KMS-11 (cell line): Measurements from ENCODE around the gene CCL22.

Experiments used
- H2AFZ ChIP-seq: fragments of 200-600 bp; sonication (generic); 2 replicates; pipeline ENCODE4 v1.6.1; 2016; ENCODE audit warnings: antibody characterized with exemption, mixed run types, low read depth
- H3K27ac ChIP-seq: fragments of 200-600 bp; sonication (generic); 2 replicates; pipeline ENCODE4 v1.6.1; 2016; ENCODE audit warnings: mild to moderate bottlenecking, mixed run types
- H3K27me3 ChIP-seq: fragments of 200-600 bp; sonication (generic); 2 replicates; pipeline ENCODE4 v1.6.1; 2017; ENCODE audit warnings: mild to moderate bottlenecking, low read depth, mixed run types, moderate library complexity; ENCODE audit not compliant: insufficient read depth
- H3K36me3 ChIP-seq: fragments of 200-600 bp; sonication (generic); 2 replicates; pipeline ENCODE4 v1.6.1; 2017; ENCODE audit warnings: mild to moderate bottlenecking, mixed run types; ENCODE audit not compliant: insufficient read depth
- H3K4me1 ChIP-seq: fragments of 200-600 bp; sonication (generic); 2 replicates; pipeline ENCODE4 v1.6.1; 2016; ENCODE audit warnings: mild to moderate bottlenecking, low read depth, mixed run types; ENCODE audit not compliant: poor library complexity, severe bottlenecking
- H3K4me2 ChIP-seq: fragments of 200-600 bp; sonication (generic); 2 replicates; pipeline ENCODE4 v1.7.0; 2016; ENCODE audit warnings: mild to moderate bottlenecking, mixed run types
- H3K4me3 ChIP-seq: fragments of 200-600 bp; sonication (generic); IDR thresholded peaks from 2 replicates; pipeline ENCODE4 v1.6.1; 2017; ENCODE audit warnings: low read depth, low read length, mixed read lengths; ENCODE audit not compliant: insufficient read depth
- H3K79me2 ChIP-seq: fragments of 200-600 bp; sonication (generic); 2 replicates; pipeline ENCODE4 v1.6.1; 2016; ENCODE audit warnings: low read depth, mixed run types; ENCODE audit not compliant: insufficient read depth
- H3K9ac ChIP-seq: fragments of 200-600 bp; sonication (generic); 2 replicates; pipeline ENCODE4 v1.6.1; 2016; ENCODE audit warnings: mild to moderate bottlenecking, mixed run types
- H4K20me1 ChIP-seq: fragments of 200-600 bp; sonication (generic); 2 replicates; pipeline ENCODE4 v1.6.1; 2016; ENCODE audit warnings: mild to moderate bottlenecking, mixed run types; ENCODE audit not compliant: insufficient read depth
- TF ChIP-seq, protein P1 (sequence below): fragments of 200-600 bp; sonication (generic); conservative IDR thresholded peaks from 2 replicates; pipeline ENCODE4 v1.6.1; 2017; ENCODE audit warnings: low read depth, mild to moderate bottlenecking, antibody characterized with exemption, low read length, moderate library complexity, mixed read lengths

CCL22 gene

GRCh38 chr16:57380671-57381462 is 22.3 kb downstream of the CCL22 start:
- no peaks in the 10 kb centered on the region for H3K79me2 ChIP-seq
- TF ChIP-seq, protein P1, sequence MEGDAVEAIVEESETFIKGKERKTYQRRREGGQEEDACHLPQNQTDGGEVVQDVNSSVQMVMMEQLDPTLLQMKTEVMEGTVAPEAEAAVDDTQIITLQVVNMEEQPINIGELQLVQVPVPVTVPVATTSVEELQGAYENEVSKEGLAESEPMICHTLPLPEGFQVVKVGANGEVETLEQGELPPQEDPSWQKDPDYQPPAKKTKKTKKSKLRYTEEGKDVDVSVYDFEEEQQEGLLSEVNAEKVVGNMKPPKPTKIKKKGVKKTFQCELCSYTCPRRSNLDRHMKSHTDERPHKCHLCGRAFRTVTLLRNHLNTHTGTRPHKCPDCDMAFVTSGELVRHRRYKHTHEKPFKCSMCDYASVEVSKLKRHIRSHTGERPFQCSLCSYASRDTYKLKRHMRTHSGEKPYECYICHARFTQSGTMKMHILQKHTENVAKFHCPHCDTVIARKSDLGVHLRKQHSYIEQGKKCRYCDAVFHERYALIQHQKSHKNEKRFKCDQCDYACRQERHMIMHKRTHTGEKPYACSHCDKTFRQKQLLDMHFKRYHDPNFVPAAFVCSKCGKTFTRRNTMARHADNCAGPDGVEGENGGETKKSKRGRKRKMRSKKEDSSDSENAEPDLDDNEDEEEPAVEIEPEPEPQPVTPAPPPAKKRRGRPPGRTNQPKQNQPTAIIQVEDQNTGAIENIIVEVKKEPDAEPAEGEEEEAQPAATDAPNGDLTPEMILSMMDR, result no peak
- no peaks in the 10 kb centered on the region for H3K27me3 ChIP-seq
- H4K20me1 ChIP-seq, result no peaks in the 10 kb centered on the region
- no peak overlapping the region for H3K4me3 ChIP-seq
- H3K36me3 ChIP-seq, result no peaks in the 10 kb centered on the region
- H3K4me1 ChIP-seq, result no peaks in the 10 kb centered on the region
- no peak overlapping the region for H3K27ac ChIP-seq
- no peak overlapping the region for H3K4me2 ChIP-seq
- H3K9ac ChIP-seq, result no peak overlapping the region
- no peak overlapping the region for H2AFZ ChIP-seq

DNA sequence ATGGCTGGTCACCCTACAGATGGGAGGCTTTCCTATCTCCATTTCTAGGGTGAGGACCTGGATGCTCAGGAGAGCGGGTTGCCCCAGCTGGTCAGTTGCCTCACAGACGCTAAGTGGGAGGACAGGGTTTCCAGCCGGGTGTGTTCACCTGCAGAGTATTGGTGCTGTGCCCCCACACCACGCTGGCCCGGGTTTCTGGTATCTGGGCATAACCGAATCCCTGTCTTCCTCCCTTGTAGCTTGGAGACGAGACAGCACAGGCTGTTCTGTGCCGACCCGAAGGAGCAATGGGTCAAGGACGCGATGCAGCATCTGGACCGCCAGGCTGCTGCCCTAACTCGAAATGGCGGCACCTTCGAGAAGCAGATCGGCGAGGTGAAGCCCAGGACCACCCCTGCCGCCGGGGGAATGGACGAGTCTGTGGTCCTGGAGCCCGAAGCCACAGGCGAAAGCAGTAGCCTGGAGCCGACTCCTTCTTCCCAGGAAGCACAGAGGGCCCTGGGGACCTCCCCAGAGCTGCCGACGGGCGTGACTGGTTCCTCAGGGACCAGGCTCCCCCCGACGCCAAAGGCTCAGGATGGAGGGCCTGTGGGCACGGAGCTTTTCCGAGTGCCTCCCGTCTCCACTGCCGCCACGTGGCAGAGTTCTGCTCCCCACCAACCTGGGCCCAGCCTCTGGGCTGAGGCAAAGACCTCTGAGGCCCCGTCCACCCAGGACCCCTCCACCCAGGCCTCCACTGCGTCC is 23.4 kb downstream of the CCL22 start:
- no peaks in the 10 kb centered on the region for H3K36me3 ChIP-seq
- no peaks in the 10 kb centered on the region for H3K79me2 ChIP-seq
- H4K20me1 ChIP-seq, result no peaks in the 10 kb centered on the region
- TF ChIP-seq, protein P1, result no peak
- no peaks in the 10 kb centered on the region for H3K27me3 ChIP-seq
- H3K27ac ChIP-seq, result no peak overlapping the region
- no peak overlapping the region for H3K4me3 ChIP-seq
- no peak overlapping the region for H2AFZ ChIP-seq
- H3K4me1 ChIP-seq, result no peaks in the 10 kb centered on the region
- H3K4me2 ChIP-seq, result no peak overlapping the region
- H3K9ac ChIP-seq, result no peak overlapping the region

GRCh38 chr16:57382535-57383275 is 24.1 kb downstream of the CCL22 start:
- H2AFZ ChIP-seq, result no peak overlapping the region
- H3K4me1 ChIP-seq, result no peaks in the 10 kb centered on the region
- no peak overlapping the region for H3K27ac ChIP-seq
- no peaks in the 10 kb centered on the region for H4K20me1 ChIP-seq
- TF ChIP-seq, protein P1, result no peak
- H3K4me3 ChIP-seq, result no peak overlapping the region
- no peak overlapping the region for H3K9ac ChIP-seq
- no peaks in the 10 kb centered on the region for H3K27me3 ChIP-seq
- no peak overlapping the region for H3K4me2 ChIP-seq
- H3K79me2 ChIP-seq, result no peaks in the 10 kb centered on the region
- H3K36me3 ChIP-seq, result no peaks in the 10 kb centered on the region

DNA sequence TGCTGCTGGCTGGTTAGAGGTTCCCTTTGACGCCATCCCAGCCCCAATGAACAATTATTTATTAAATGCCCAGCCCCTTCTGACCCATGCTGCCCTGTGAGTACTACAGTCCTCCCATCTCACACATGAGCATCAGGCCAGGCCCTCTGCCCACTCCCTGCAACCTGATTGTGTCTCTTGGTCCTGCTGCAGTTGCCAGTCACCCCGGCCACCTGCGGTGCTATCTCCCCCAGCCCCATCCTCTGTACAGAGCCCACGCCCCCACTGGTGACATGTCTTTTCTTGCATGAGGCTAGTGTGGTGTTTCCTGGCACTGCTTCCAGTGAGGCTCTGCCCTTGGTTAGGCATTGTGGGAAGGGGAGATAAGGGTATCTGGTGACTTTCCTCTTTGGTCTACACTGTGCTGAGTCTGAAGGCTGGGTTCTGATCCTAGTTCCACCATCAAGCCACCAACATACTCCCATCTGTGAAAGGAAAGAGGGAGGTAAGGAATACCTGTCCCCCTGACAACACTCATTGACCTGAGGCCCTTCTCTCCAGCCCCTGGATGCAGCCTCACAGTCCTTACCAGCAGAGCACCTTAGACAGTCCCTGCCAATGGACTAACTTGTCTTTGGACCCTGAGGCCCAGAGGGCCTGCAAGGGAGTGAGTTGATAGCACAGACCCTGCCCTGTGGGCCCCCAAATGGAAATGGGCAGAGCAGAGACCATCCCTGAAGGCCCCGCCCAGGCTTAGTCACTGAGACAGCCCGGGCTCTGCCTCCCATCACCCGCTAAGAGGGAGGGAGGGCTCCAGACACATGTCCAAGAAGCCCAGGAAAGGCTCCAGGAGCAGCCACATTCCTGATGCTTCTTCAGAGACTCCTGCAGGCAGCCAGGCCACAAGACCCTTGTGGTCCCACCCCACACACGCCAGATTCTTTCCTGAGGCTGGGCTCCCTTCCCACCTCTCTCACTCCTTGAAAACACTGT is 25.0 kb downstream of the CCL22 start:
- Histone ChIP-seq H3K4me3 (no peak overlapping the region), H4K20me1 (no peaks in the 10 kb centered on the region), H2AFZ (no peak overlapping the region), H3K36me3 (no peaks in the 10 kb centered on the region), H3K4me2 (no peak overlapping the region), H3K4me1 (no peaks in the 10 kb centered on the region), H3K9ac (no peak overlapping the region), H3K27me3 (no peaks in the 10 kb centered on the region), H3K27ac (no peak overlapping the region), H3K79me2 (no peaks in the 10 kb centered on the region)
- TF ChIP-seq, protein P1, result no peak
